ENCODE data around the gene OSER1.

GRCh38 chr20:44146272-44146671, 64.3 kb downstream of the OSER1 start:
- no peak for TF ChIP-seq POLR2A (IDR thresholded peaks at IDR 0.05)
- TF ChIP-seq, protein P1, sequence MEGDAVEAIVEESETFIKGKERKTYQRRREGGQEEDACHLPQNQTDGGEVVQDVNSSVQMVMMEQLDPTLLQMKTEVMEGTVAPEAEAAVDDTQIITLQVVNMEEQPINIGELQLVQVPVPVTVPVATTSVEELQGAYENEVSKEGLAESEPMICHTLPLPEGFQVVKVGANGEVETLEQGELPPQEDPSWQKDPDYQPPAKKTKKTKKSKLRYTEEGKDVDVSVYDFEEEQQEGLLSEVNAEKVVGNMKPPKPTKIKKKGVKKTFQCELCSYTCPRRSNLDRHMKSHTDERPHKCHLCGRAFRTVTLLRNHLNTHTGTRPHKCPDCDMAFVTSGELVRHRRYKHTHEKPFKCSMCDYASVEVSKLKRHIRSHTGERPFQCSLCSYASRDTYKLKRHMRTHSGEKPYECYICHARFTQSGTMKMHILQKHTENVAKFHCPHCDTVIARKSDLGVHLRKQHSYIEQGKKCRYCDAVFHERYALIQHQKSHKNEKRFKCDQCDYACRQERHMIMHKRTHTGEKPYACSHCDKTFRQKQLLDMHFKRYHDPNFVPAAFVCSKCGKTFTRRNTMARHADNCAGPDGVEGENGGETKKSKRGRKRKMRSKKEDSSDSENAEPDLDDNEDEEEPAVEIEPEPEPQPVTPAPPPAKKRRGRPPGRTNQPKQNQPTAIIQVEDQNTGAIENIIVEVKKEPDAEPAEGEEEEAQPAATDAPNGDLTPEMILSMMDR (IDR thresholded peaks at IDR 0.05 in 4 of 5, conservative IDR thresholded peaks at IDR 0.05 in 1 of 5), result no peak

Data from gastrocnemius medialis (tissue), 4 donors.